HG03432 (cell line): ENCODE data around the gene PSMB1.

ENCODE experiments used
- ATAC-seq: cut with Tn5 transposase; IDR thresholded peaks from one replicate; pipeline ENCODE4 v1.9.1; 2021; ENCODE audit warnings: mild to moderate bottlenecking, moderate library complexity; ENCODE audit not compliant: unreplicated experiment

The PSMB1 gene

GRCh38 chr6:170552765-170553533 lies at the start of gene PSMB1:
Gene PSMB1, minus strand, starts transcription at chr6:170553307. Its CDS starts 65 bp downstream, at chr6:170553242.
- peak; percentile 65 for ATAC-seq

GRCh38 chr6:170597278-170597677 lies 44.2 kb upstream of the PSMB1 start:
- ATAC-seq, result no peak

GRCh38 chr6:170596426-170596825 lies 43.3 kb upstream of the PSMB1 start:
- ATAC-seq, result no peak

GRCh38 chr6:170590725-170591124 lies 37.6 kb upstream of the PSMB1 start:
- ATAC-seq, result no peak

GRCh38 chr6:170584954-170585498 lies 31.9 kb upstream of the PSMB1 start:
- ATAC-seq, result peak; percentile 34

GRCh38 chr6:170584181-170584953 lies 31.3 kb upstream of the PSMB1 start, which contains the start of gene PDCD2:
Gene PDCD2, minus strand, starts transcription at chr6:170584637. Its CDS starts 56 bp downstream, at chr6:170584581.
- ATAC-seq, result peak; percentile 98

GRCh38 chr6:170583756-170584180 lies 30.7 kb upstream of the PSMB1 start:
- ATAC-seq, result peak; percentile 0

- ATAC-seq, result no peak
These were observed 25.8 kb upstream of the PSMB1 start for GRCh38 chr6:170578909-170579308.

- no peak for ATAC-seq
These were observed 22.1 kb upstream of the PSMB1 start for GRCh38 chr6:170575250-170575649.

GRCh38 chr6:170572704-170573466 lies 19.8 kb upstream of the PSMB1 start:
- no peak for ATAC-seq

- no peak for ATAC-seq
These were observed 11.9 kb upstream of the PSMB1 start for GRCh38 chr6:170564936-170565530.

- ATAC-seq, result no peak
These were observed 8.4 kb upstream of the PSMB1 start for GRCh38 chr6:170561555-170561954.

GRCh38 chr6:170555305-170555704 lies 2.2 kb upstream of the PSMB1 start:
- ATAC-seq, result no peak

GRCh38 chr6:170554796-170555137 lies 1.7 kb upstream of the PSMB1 start:
- ATAC-seq, result no peak

- ATAC-seq, result peak; percentile 94
These were observed 1.1 kb upstream of the PSMB1 start, which contains the start of gene TBP for GRCh38 chr6:170554013-170554795. Gene TBP, plus strand, starts transcription at chr6:170554369. Its CDS starts 2,661 bp downstream, at chr6:170557030.

GRCh38 chr6:170553534-170554012 lies 466 bp upstream of the PSMB1 start:
- peak; percentile 38 for ATAC-seq

GRCh38 chr6:170545405-170545804 lies 7.7 kb downstream of the PSMB1 start:
- no peak for ATAC-seq

- ATAC-seq, result no peak
These were observed 10.9 kb downstream of the PSMB1 start for GRCh38 chr6:170542031-170542719.

GRCh38 chr6:170537329-170537728 lies 15.8 kb downstream of the PSMB1 start:
- ATAC-seq, result no peak
